ENCODE results near the gene RHOT1. TPM values are rescaled to one million over a fixed set of nuclear protein-coding genes. Genes with fewer than 3 reads are reported as not detected.
A peak's percentile ranks its signal among the peaks of the same experiment; 100 is the strongest.

RHOT1 gene
- total RNA-seq, 2 experiments from 2014 or later = 22.9 to 24.4 TPM

DNA sequence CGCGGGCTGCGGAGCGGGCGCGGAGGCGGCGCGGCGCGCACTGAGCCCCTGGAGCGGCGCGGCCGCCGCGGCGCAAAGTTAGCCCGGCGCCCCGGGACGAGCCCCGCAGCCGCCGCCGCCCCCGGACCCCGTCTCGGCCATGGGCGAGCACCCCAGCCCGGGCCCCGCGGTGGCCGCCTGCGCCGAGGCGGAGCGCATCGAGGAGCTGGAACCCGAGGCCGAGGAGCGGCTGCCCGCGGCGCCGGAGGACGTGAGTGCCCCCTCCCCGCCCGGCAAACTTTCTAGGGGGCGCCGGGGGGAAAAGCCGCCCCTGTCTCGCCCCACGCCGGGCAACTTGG lies 123.7 kb downstream of the RHOT1 start:
- no peak for DNase-seq
- Mint-ChIP-seq H3K4me1 (ENCODE audit: low read depth) (peaks cover 14% of the 10 kb centered on the region), H3K9me3 (no peaks in the 10 kb centered on the region), H3K4me3 (no peak overlapping the region), H3K27me3 (peaks cover 52% of the 10 kb centered on the region), H3K36me3 (no peaks in the 10 kb centered on the region), H3K27ac (no peak overlapping the region)
- CTCF ChIA-PET = interaction anchor here (1.0 kb wide), 1 partner anchor 53 kb away, joined by 6 read pairs; no protein-coding TSS in a partner anchor
- POLR2A ChIA-PET = no interaction called here
- intact Hi-C loops (cut with micrococcal nuclease) = loop anchor here (5.0 kb wide), 1 partner anchor 51 kb away; no protein-coding TSS in a partner anchor

GRCh38 chr17:32266389-32267301 lies 124.3 kb downstream of the RHOT1 start:
- H3K36me3 Mint-ChIP-seq = no peaks in the 10 kb centered on the region
- ChIA-PET CTCF (interaction anchor here (1.0 kb wide), 1 partner anchor 52 kb away, joined by 6 read pairs; no protein-coding TSS in a partner anchor), POLR2A (no interaction called here)
- peaks cover 55% of the 10 kb centered on the region for H3K27me3 Mint-ChIP-seq
- DNase-seq = peak; percentile 32
- H3K4me1 Mint-ChIP-seq (ENCODE audit: low read depth) = peaks cover 14% of the 10 kb centered on the region
- no peak overlapping the region for H3K27ac Mint-ChIP-seq
- no peaks in the 10 kb centered on the region for H3K9me3 Mint-ChIP-seq
- peak overlapping the region; percentile 56 for H3K4me3 Mint-ChIP-seq
- intact Hi-C loops (cut with micrococcal nuclease) = loop anchor here (5.0 kb wide), 1 partner anchor 51 kb away; no protein-coding TSS in a partner anchor

DNA sequence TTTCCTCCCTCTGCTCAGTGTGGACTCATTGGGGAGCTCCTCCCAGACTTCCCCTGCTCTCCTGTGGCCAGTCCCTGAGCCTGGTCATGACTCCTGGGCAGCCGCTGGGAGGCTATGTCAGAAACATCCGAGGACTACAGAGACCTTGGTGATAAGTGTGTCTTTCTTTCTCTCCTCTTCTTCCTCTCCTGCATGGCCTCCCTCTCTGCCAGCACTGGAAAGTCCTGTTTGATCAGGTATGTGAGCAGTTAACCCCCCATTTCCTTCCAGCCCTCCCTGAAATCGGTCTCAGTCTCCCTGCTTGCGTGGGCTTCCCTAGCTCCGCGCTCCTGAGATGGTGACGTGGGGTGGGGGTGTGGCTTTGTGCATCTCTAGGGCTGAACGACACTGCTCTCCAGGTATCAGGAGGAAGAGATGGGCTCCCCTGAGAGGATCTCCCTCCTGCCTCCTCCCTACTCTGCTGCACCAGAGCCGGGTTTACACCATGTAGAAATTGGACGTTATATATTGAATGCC lies 125.4 kb downstream of the RHOT1 start:
- Mint-ChIP-seq H3K36me3 (no peaks in the 10 kb centered on the region), H3K9me3 (no peaks in the 10 kb centered on the region), H3K4me1 (ENCODE audit: low read depth) (peaks cover 14% of the 10 kb centered on the region), H3K27me3 (peaks cover 54% of the 10 kb centered on the region), H3K27ac (no peak overlapping the region), H3K4me3 (peak overlapping the region; percentile 27)
- POLR2A ChIA-PET = no interaction called here
- peak; percentile 24 for DNase-seq
- CTCF ChIA-PET = no interaction called here
- intact Hi-C loops (cut with micrococcal nuclease) = loop anchor here (5.0 kb wide), 1 partner anchor 50 kb away; no protein-coding TSS in a partner anchor

- ChIA-PET POLR2A (no interaction called here), CTCF (no interaction called here)
- Mint-ChIP-seq H3K4me3 (no peak overlapping the region), H3K4me1 (ENCODE audit: low read depth) (peaks cover 14% of the 10 kb centered on the region), H3K27ac (no peak overlapping the region), H3K9me3 (no peaks in the 10 kb centered on the region), H3K27me3 (peaks cover 49% of the 10 kb centered on the region), H3K36me3 (no peaks in the 10 kb centered on the region)
- no peak for DNase-seq
- intact Hi-C loops (cut with micrococcal nuclease) = loop anchor here (5.0 kb wide), 1 partner anchor 48 kb away; no protein-coding TSS in a partner anchor
These were observed 126.5 kb downstream of the RHOT1 start for GRCh38 chr17:32268734-32269288.

DNA sequence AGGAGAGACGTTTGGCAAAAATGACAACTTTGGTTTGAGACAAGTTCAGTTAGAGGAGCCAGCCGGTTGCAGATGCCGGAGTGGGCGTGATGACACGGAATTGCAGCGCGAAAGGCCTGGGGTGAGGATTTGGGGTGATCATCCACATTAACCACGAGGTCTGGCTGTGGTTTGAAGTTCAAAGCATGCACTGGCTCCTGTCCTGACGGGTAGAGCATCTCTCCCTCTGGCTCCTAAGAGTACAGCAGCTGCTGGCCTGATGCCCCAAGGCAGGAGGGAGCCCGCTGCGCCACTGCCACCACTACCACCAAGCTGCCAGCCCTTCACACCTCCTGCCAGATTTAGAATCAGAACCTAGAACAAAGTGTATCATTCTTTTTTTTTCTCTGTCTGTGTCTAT lies 127.1 kb downstream of the RHOT1 start:
- no peak overlapping the region for H3K27ac Mint-ChIP-seq
- DNase-seq = no peak
- ChIA-PET POLR2A (no interaction called here), CTCF (no interaction called here)
- H3K4me1 Mint-ChIP-seq (ENCODE audit: low read depth) = peaks cover 14% of the 10 kb centered on the region
- no peak overlapping the region for H3K4me3 Mint-ChIP-seq
- intact Hi-C loops (cut with micrococcal nuclease) = loop anchor here (5.0 kb wide), 1 partner anchor 48 kb away; no protein-coding TSS in a partner anchor
- no peaks in the 10 kb centered on the region for H3K36me3 Mint-ChIP-seq
- H3K27me3 Mint-ChIP-seq = peaks cover 45% of the 10 kb centered on the region
- no peaks in the 10 kb centered on the region for H3K9me3 Mint-ChIP-seq

DNA sequence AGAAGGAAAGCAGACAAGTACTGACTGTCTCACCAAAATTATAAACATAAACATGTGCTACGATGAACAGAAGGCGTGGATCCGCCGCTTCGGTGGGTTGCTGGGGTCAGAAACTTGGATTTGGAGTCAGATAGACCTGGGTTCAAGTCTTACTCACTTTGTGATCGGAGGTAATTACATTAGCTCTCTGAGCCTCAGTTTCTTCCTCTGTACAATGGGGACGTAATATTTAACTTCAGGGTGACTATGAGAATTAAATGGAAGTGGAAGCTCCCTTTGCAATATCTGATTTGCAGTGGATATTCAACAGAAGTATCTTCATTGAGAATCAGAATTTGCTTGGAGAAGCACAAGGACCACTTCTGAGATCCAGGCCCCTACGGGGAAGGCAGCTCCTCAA lies 129.5 kb downstream of the RHOT1 start:
- no peak overlapping the region for H3K4me3 Mint-ChIP-seq
- DNase-seq = no peak
- no peaks in the 10 kb centered on the region for H3K9me3 Mint-ChIP-seq
- ChIA-PET POLR2A (no interaction called here), CTCF (interaction anchor here (1.6 kb wide), 1 partner anchor 10 kb away, joined by 4 read pairs; no protein-coding TSS in a partner anchor)
- intact Hi-C loops (cut with micrococcal nuclease) = no loop called here
- H3K36me3 Mint-ChIP-seq = no peaks in the 10 kb centered on the region
- H3K27ac Mint-ChIP-seq = no peak overlapping the region
- peaks cover 10% of the 10 kb centered on the region for H3K4me1 Mint-ChIP-seq (ENCODE audit: low read depth)
- peaks cover 35% of the 10 kb centered on the region for H3K27me3 Mint-ChIP-seq

GRCh38 chr17:32274101-32274500 lies 131.8 kb downstream of the RHOT1 start:
- ChIA-PET POLR2A (no interaction called here), CTCF (no interaction called here)
- no peak for DNase-seq
- Mint-ChIP-seq H3K27ac (no peak overlapping the region), H3K36me3 (no peaks in the 10 kb centered on the region), H3K4me1 (ENCODE audit: low read depth) (no peaks in the 10 kb centered on the region), H3K27me3 (peaks cover 15% of the 10 kb centered on the region), H3K4me3 (no peak overlapping the region), H3K9me3 (no peaks in the 10 kb centered on the region)
- intact Hi-C loops (cut with micrococcal nuclease) = no loop called here

- Mint-ChIP-seq H3K36me3 (no peaks in the 10 kb centered on the region), H3K27ac (no peak overlapping the region), H3K4me1 (ENCODE audit: low read depth) (no peaks in the 10 kb centered on the region), H3K9me3 (no peaks in the 10 kb centered on the region), H3K4me3 (no peak overlapping the region), H3K27me3 (peaks cover 9% of the 10 kb centered on the region)
- CTCF ChIA-PET = no interaction called here
- intact Hi-C loops (cut with micrococcal nuclease) = no loop called here
- DNase-seq = no peak
- POLR2A ChIA-PET = no interaction called here
These were observed 132.3 kb downstream of the RHOT1 start for GRCh38 chr17:32274643-32275042.

Other genes starting within 250 kb of the RHOT1 start
- gene UTP6, start 240.8 kb upstream of the RHOT1 start, total RNA-seq = 100 to 1,000 TPM in 1 of 2 experiments, 10 to 100 TPM in 1; 99.4 to 109 TPM
- 10 to 100 TPM; 59.5 to 65.5 TPM for gene SUZ12, start 205.5 kb upstream of the RHOT1 start, total RNA-seq
- 10 to 100 TPM; 16.4 to 17.2 TPM for gene LRRC37B, start 135.1 kb upstream of the RHOT1 start, total RNA-seq
- under 1 TPM in 1 of 2 experiments, not detected in 1; 0.17 TPM for gene RHBDL3, start 123.3 kb downstream of the RHOT1 start, total RNA-seq
- 10 to 100 TPM; 25.6 to 28.5 TPM for gene C17orf75, start 199.7 kb downstream of the RHOT1 start, total RNA-seq
- 100 to 1,000 TPM; 192 to 209 TPM for gene ZNF207, start 207.7 kb downstream of the RHOT1 start, total RNA-seq

Data from activated CD4-positive, alpha-beta memory T cell treated with anti-CD3 and anti-CD28 coated beads for 36 hours (primary cell).